Measurements from ENCODE around the gene FXN.

Gene FXN

GRCh38 chr9:69060766-69061165 is 25.2 kb downstream of the FXN start:
- Histone ChIP-seq H3K27ac (no peak overlapping the region), H3K4me3 (no peak overlapping the region)

GRCh38 chr9:69062195-69062594 is 26.6 kb downstream of the FXN start:
- Histone ChIP-seq H3K4me3 (no peak overlapping the region), H3K27ac (no peak overlapping the region)

- no peak overlapping the region for H3K27ac ChIP-seq
- no peak overlapping the region for H3K4me3 ChIP-seq
Measured at GRCh38 chr9:69063839-69064238, 28.3 kb downstream of the FXN start.

GRCh38 chr9:69065660-69066059 is 30.1 kb downstream of the FXN start:
- no peak overlapping the region for H3K27ac ChIP-seq
- no peak overlapping the region for H3K4me3 ChIP-seq

GRCh38 chr9:69066955-69067354 is 31.4 kb downstream of the FXN start:
- Histone ChIP-seq H3K4me3 (no peak overlapping the region), H3K27ac (no peak overlapping the region)

- Histone ChIP-seq H3K4me3 (no peak overlapping the region), H3K27ac (no peak overlapping the region)
Measured at GRCh38 chr9:69070201-69070600, 34.6 kb downstream of the FXN start.

GRCh38 chr9:69071059-69071458 is 35.5 kb downstream of the FXN start:
- no peak overlapping the region for H3K4me3 ChIP-seq

GRCh38 chr9:69073103-69073502 is 37.6 kb downstream of the FXN start:
- H3K27ac ChIP-seq = no peak overlapping the region

More at GRCh38 chr9:69071059-69071458, 35.5 kb downstream of the FXN start:
- H3K27ac ChIP-seq = no peak overlapping the region

GRCh38 chr9:69074801-69075200 is 39.2 kb downstream of the FXN start:
- H3K4me3 ChIP-seq = no peak overlapping the region
- no peak overlapping the region for H3K27ac ChIP-seq

More at GRCh38 chr9:69073103-69073502, 37.6 kb downstream of the FXN start:
- no peak overlapping the region for H3K4me3 ChIP-seq

GRCh38 chr9:69076550-69076949 is 41.0 kb downstream of the FXN start:
- Histone ChIP-seq H3K27ac (no peak overlapping the region), H3K4me3 (no peak overlapping the region)

GRCh38 chr9:69078069-69078468 is 42.5 kb downstream of the FXN start:
- no peak overlapping the region for H3K27ac ChIP-seq

GRCh38 chr9:69078581-69078980 is 43.0 kb downstream of the FXN start:
- Histone ChIP-seq H3K27ac (no peak overlapping the region), H3K4me3 (no peak overlapping the region)

More at GRCh38 chr9:69078069-69078468, 42.5 kb downstream of the FXN start:
- no peak overlapping the region for H3K4me3 ChIP-seq

GRCh38 chr9:69079186-69079585 is 43.6 kb downstream of the FXN start:
- Histone ChIP-seq H3K4me3 (no peak overlapping the region), H3K27ac (no peak overlapping the region)

- H3K27ac ChIP-seq = no peak overlapping the region
Measured at GRCh38 chr9:69081261-69081660, 45.7 kb downstream of the FXN start.

GRCh38 chr9:69083321-69083720 is 47.8 kb downstream of the FXN start:
- H3K27ac ChIP-seq = peak overlapping the region in 1 of 21 experiments; percentile 14

More at GRCh38 chr9:69081261-69081660, 45.7 kb downstream of the FXN start:
- no peak overlapping the region for H3K4me3 ChIP-seq

GRCh38 chr9:69085569-69086283 is 50.2 kb downstream of the FXN start:
- Histone ChIP-seq H3K4me3 (no peak overlapping the region), H3K27ac (no peak overlapping the region)

More at GRCh38 chr9:69083321-69083720, 47.8 kb downstream of the FXN start:
- no peak overlapping the region for H3K4me3 ChIP-seq

- Histone ChIP-seq H3K27ac (no peak overlapping the region), H3K4me3 (no peak overlapping the region)
Measured at GRCh38 chr9:69086312-69086711, 50.8 kb downstream of the FXN start.

GRCh38 chr9:69086769-69087168 is 51.2 kb downstream of the FXN start:
- Histone ChIP-seq H3K4me3 (no peak overlapping the region), H3K27ac (no peak overlapping the region)

GRCh38 chr9:69089082-69089481 is 53.5 kb downstream of the FXN start:
- Histone ChIP-seq H3K4me3 (no peak overlapping the region), H3K27ac (no peak overlapping the region)

GRCh38 chr9:69089491-69089890 is 53.9 kb downstream of the FXN start:
- no peak overlapping the region for H3K27ac ChIP-seq

GRCh38 chr9:69090140-69090750 is 54.7 kb downstream of the FXN start:
- Histone ChIP-seq H3K4me3 (no peak overlapping the region), H3K27ac (peak overlapping the region in 2 of 21 experiments; percentile 16 to 17)

More at GRCh38 chr9:69089491-69089890, 53.9 kb downstream of the FXN start:
- no peak overlapping the region for H3K4me3 ChIP-seq
